SH-SY5Y (cell line): ENCODE results near the gene KRTAP20-3.

Experiments used
- GATA2 ChIP-seq: IDR thresholded peaks from 2 replicates; pipeline ENCODE4 v1.6.1; 2011; ENCODE audit warnings: mild to moderate bottlenecking, low read depth, low read length
- GATA3 ChIP-seq: IDR thresholded peaks from 2 replicates; pipeline ENCODE4 v1.6.1; 2011; ENCODE audit warnings: low read depth, mild to moderate bottlenecking, low read length, moderate library complexity

- TF ChIP-seq GATA3 (no peak), GATA2 (no peak)
Measured at GRCh38 chr21:30613836-30614235, 28.8 kb upstream of the KRTAP20-3 start, which contains the start of gene KRTAP6-1.
